Large intestine (tissue), 3 donors: ENCODE measurements around the gene VAPB. TPM values are rescaled to one million over a fixed set of nuclear protein-coding genes. Genes with fewer than 3 reads are reported as not detected.

Experiments used
- DNase-seq, 2 donors: peaks; one replicate each; pipeline versions ENCODE4 v3.0.0 to v3.0.0-alpha.2; 2013
- H3K27ac ChIP-seq: one replicate; pipeline ENCODE4 v1.5.1; 2013; ENCODE audit warnings: low read length
- H3K27me3 ChIP-seq: 2 replicates; pipeline ENCODE4 v1.6.1; 2013; ENCODE audit warnings: low read length; ENCODE audit not compliant: control insufficient read depth, insufficient read depth
- H3K36me3 ChIP-seq: 2 replicates; pipeline ENCODE4 v1.6.1; 2013; ENCODE audit warnings: low read length; ENCODE audit not compliant: control insufficient read depth, insufficient read depth
- H3K4me1 ChIP-seq: one replicate; pipeline ENCODE4 v1.6.1; 2013; ENCODE audit warnings: low read length; ENCODE audit not compliant: control insufficient read depth, insufficient read depth
- H3K4me3 ChIP-seq: one replicate; pipeline ENCODE4 v1.5.1; 2013; ENCODE audit warnings: low read length
- H3K9me3 ChIP-seq: one replicate; pipeline ENCODE4 v1.6.1; 2013; ENCODE audit warnings: mild to moderate bottlenecking, low read depth, low read length, moderate library complexity; ENCODE audit not compliant: control insufficient read depth
- WGBS: methylation state at CpG from one replicate; pipeline ENCODE4 v1.1.5; 2013; ENCODE audit warnings: low lambda C conversion rate; ENCODE audit not compliant: insufficient coverage; 5-methylcytosine and 5-hydroxymethylcytosine counted together
- polyA plus RNA-seq: library from polyadenylated mRNA; unstranded; fragments of 120-200 nt; gene quantifications from one replicate; pipeline ENCODE4 v1.2.1, GENCODE V29; 2013

The VAPB gene
- polyA plus RNA-seq, 1 donor = 39.2 TPM

- DNase-seq = no peak
- H3K36me3 ChIP-seq = peaks cover 2% of the 10 kb centered on the region
- no CpG with 5 or more reads among the region's 5 CpGs for WGBS
- H3K9me3 ChIP-seq = peaks cover 4% of the 10 kb centered on the region
- H3K4me1 ChIP-seq = no peaks in the 10 kb centered on the region
- no peak overlapping the region for H3K27ac ChIP-seq
- H3K27me3 ChIP-seq = no peaks in the 10 kb centered on the region
- no peak overlapping the region for H3K4me3 ChIP-seq
Observed at GRCh38 chr20:58459058-58459750, 70.2 kb downstream of the VAPB start.

- Histone ChIP-seq H3K4me3 (no peak overlapping the region), H3K9me3 (peaks cover 4% of the 10 kb centered on the region), H3K4me1 (no peaks in the 10 kb centered on the region), H3K27ac (no peak overlapping the region), H3K27me3 (no peaks in the 10 kb centered on the region), H3K36me3 (peaks cover 2% of the 10 kb centered on the region)
- DNase-seq = no peak
- no CpG with 5 or more reads among the region's 25 CpGs for WGBS
Observed at GRCh38 chr20:58461104-58461503, 72.1 kb downstream of the VAPB start.

GRCh38 chr20:58461899-58462298 lies 72.9 kb downstream of the VAPB start:
- peaks cover 3% of the 10 kb centered on the region for H3K27me3 ChIP-seq
- H3K9me3 ChIP-seq = peaks cover 4% of the 10 kb centered on the region
- no peak overlapping the region for H3K4me3 ChIP-seq
- H3K27ac ChIP-seq = no peak overlapping the region
- WGBS = no CpG with 5 or more reads among the region's 6 CpGs
- peaks cover 1% of the 10 kb centered on the region for H3K36me3 ChIP-seq
- no peaks in the 10 kb centered on the region for H3K4me1 ChIP-seq
- no peak for DNase-seq

- no peak for DNase-seq
- Histone ChIP-seq H3K36me3 (no peaks in the 10 kb centered on the region), H3K9me3 (peaks cover 4% of the 10 kb centered on the region), H3K4me3 (no peak overlapping the region), H3K27ac (no peak overlapping the region), H3K4me1 (no peaks in the 10 kb centered on the region), H3K27me3 (peaks cover 3% of the 10 kb centered on the region)
- WGBS = 80% methylated on average over 1 of the region's 10 CpGs
Observed at GRCh38 chr20:58463256-58463655, 74.2 kb downstream of the VAPB start.

GRCh38 chr20:58464838-58465237 lies 75.8 kb downstream of the VAPB start:
- no peak for DNase-seq
- Histone ChIP-seq H3K9me3 (peaks cover 4% of the 10 kb centered on the region), H3K36me3 (no peaks in the 10 kb centered on the region), H3K27me3 (peaks cover 3% of the 10 kb centered on the region), H3K27ac (no peak overlapping the region), H3K4me3 (no peak overlapping the region), H3K4me1 (no peaks in the 10 kb centered on the region)
- WGBS = 40% methylated on average over 2 of the region's 8 CpGs

GRCh38 chr20:58466095-58466708 lies 77.2 kb downstream of the VAPB start:
- 92% methylated on average over 2 of the region's 27 CpGs for WGBS
- Histone ChIP-seq H3K36me3 (no peaks in the 10 kb centered on the region), H3K4me1 (no peaks in the 10 kb centered on the region), H3K4me3 (no peak overlapping the region), H3K27ac (no peak overlapping the region), H3K27me3 (peaks cover 3% of the 10 kb centered on the region), H3K9me3 (peaks cover 1% of the 10 kb centered on the region)
- no peak for DNase-seq

GRCh38 chr20:58466729-58467571 lies 77.9 kb downstream of the VAPB start:
- WGBS = no CpG with 5 or more reads among the region's 68 CpGs
- Histone ChIP-seq H3K9me3 (no peaks in the 10 kb centered on the region), H3K4me1 (no peaks in the 10 kb centered on the region), H3K27ac (no peak overlapping the region), H3K36me3 (no peaks in the 10 kb centered on the region), H3K27me3 (peaks cover 3% of the 10 kb centered on the region), H3K4me3 (no peak overlapping the region)
- DNase-seq = no peak

GRCh38 chr20:58467572-58468527 lies 78.8 kb downstream of the VAPB start:
- Histone ChIP-seq H3K27ac (no peak overlapping the region), H3K9me3 (no peaks in the 10 kb centered on the region), H3K27me3 (peaks cover 3% of the 10 kb centered on the region), H3K36me3 (no peaks in the 10 kb centered on the region), H3K4me1 (no peaks in the 10 kb centered on the region), H3K4me3 (no peak overlapping the region)
- no peak for DNase-seq
- WGBS = 68% methylated on average over 3 of the region's 28 CpGs

GRCh38 chr20:58469616-58470015 lies 80.6 kb downstream of the VAPB start:
- Histone ChIP-seq H3K4me1 (no peaks in the 10 kb centered on the region), H3K27me3 (peaks cover 3% of the 10 kb centered on the region), H3K9me3 (no peaks in the 10 kb centered on the region), H3K36me3 (no peaks in the 10 kb centered on the region), H3K27ac (no peak overlapping the region), H3K4me3 (no peak overlapping the region)
- no peak for DNase-seq
- WGBS = no CpG with 5 or more reads among the region's 12 CpGs
